ENCODE results near the gene C16orf90.
A peak's percentile ranks its signal among the peaks of the same experiment; 100 is the strongest.
"Not testable (repeated sequence)": the region's sequence is repeated elsewhere in the genome, so short reads cannot be mapped to it uniquely, and the experiment has no call there.

Gene C16orf90

DNA sequence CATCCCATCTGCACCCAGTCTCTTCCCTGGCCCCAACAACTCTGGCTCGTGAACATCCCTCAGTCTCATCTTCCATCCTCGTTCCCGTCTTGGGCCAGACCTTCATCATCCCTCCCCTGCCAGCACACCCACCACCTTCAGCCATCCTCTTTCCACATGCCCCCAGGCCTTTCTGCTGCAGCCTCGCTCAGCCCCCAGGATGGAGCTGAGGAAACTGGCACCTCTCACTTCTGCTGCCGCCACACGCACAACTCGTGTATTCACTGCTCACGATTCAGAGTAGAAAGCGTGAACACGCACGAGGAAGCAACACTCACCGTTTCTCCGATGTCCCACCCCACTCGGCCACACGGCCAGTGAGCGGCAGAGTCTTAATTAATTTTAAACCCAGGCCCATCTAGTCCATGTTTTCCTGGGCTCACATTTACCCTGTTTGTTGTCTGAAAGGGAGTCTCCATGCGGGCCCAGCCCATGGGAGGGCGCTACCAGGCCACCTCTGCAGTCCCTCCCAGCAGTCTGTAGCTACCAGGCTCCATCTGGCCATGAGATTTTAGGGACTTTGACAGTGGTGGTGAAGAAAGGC lies 12.5 kb downstream of the C16orf90 start:
- DNase-seq = no peak

- no peak for DNase-seq
These were observed 13.3 kb downstream of the C16orf90 start for GRCh38 chr16:3481696-3482658.

DNA sequence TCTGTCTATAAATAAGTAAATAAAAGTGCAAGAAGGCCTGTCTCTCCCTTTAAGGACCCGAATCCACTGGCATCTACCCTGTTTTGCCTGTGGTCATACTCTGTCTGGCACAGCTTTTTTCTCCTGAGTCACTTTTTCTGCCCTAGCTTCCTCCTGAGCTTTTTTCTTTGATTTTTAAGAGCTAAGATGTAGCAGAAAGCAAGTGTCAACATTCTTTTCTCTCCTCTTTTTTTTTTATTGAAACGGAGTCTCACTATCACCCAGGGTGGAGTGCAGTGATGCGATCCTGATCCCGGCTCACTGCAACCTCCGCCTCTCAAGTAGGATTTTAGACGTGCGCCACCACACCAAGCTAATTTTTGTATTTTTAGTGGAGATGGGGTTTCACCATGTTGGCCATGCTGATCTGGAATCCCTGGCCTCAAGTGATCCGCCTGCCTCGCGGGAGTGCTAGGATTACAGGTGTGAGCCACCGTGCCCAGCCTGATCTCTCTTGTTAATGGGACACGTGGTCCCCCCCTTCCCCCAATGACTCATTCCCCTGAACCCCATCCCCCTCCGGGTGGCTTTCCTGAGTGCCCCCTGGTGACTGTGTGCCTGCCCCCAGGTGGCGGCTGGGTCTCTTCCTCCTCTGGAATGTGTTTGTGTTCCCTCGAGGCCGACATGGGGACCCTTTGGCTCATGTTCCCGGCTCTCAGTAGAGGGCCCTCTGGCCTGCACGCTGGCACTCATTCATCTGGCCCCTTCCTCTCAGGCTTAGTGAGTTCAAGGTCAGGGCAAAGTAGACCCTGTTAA lies 14.2 kb downstream of the C16orf90 start:
- DNase-seq = no peak

GRCh38 chr16:3479654-3480216 lies 15.6 kb downstream of the C16orf90 start:
- DNase-seq = no peak

DNA sequence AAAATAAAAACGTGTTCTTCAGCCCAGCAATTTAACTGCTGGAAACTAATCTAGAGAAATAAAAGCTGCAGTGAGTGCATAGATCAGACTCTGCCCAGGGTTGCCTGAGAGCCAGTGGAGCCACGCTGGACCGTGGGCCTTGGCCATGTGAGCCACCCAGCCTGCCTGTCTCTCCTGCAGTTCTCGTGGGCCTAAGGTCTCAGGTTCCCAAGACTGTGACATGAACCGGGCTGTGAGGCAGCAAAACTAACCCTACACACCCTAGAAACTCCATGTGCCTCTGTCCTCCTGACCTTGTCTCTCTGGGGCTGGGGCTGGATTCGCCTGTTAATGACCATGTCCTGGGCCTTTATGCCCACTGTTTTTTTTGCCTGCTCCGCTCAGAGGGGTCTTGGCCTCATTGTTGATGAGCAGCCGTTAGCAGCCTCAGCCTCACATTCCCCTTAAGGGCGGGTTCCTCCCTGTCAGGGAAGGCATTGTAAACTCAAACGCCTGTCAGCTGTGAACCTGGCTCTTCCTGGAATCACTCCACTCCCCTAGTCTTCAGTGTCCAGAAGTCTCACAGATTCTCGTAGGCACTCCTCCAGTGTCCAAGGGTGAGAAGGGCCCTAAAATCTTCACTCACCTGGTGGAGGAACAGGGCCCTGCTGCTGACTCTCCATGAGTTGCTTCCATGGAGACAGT lies 16.9 kb downstream of the C16orf90 start:
- DNase-seq = no peak

DNA sequence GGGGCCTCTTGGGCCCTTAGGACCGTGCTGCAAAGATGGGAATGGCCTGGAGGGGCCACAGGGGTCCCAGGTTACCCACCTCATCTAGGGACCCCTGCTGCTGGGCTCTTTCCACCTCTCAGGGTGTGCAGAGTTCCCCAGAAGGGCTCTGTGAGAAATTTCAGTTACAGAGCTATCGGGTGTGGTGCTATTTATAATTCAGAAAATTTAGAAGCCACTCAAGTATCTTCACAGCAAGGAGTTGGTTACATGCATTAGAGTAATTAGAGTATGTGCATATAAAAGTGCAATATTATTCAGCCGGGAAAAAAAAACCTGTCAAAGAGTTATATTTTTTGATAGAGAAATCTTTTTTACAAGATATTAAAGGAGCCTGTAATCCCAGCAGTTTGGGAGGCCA lies 18.9 kb downstream of the C16orf90 start:
- no peak for DNase-seq

- DNase-seq = no peak
These were observed 19.5 kb downstream of the C16orf90 start for GRCh38 chr16:3475604-3476375.

- not testable (repeated sequence) for DNase-seq
These were observed 20.4 kb downstream of the C16orf90 start for GRCh38 chr16:3474870-3475269.

DNA sequence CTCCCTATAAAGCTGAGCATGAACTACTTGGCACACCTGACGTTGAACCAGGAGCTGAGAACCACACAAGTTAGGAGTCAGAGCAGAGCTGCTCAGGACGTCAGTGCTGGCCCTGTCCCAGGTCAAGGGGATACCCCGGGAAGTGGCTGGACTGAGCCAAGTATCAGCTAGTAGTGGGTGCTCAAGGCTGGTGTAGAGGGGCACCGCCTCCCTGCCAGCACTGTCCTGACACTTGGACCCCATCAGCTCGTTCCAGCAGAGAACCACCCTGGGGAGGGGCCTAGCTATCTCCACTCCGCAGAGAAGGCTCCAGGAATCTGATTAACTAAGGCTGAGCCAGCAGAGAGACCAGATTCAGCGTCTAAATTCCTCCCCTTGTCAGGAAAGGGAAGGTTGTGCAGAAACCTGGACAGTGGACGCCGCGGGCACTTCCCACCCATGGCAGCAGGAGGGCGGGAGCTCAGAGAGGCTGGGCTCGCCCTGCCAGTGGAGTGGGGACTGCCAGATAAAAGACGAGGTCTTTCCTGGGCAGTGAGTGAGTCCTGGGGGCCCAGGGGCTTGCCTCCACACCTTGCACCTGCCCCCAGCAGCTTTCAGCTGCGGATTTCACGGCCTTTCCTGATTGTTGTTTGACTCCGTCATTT lies 21.0 kb downstream of the C16orf90 start:
- no peak for DNase-seq

- not testable (repeated sequence) for DNase-seq
These were observed 21.7 kb downstream of the C16orf90 start for GRCh38 chr16:3473596-3473943.

GRCh38 chr16:3472878-3473595 lies 22.3 kb downstream of the C16orf90 start:
- no peak for DNase-seq

- no peak for DNase-seq
These were observed 23.6 kb downstream of the C16orf90 start for GRCh38 chr16:3471518-3472176.

GRCh38 chr16:3470723-3471122 lies 24.6 kb downstream of the C16orf90 start:
- no peak for DNase-seq

- no peak for DNase-seq
These were observed 25.6 kb downstream of the C16orf90 start for GRCh38 chr16:3469736-3470135.

- DNase-seq = no peak
These were observed 26.8 kb downstream of the C16orf90 start for GRCh38 chr16:3468501-3468900.

DNA sequence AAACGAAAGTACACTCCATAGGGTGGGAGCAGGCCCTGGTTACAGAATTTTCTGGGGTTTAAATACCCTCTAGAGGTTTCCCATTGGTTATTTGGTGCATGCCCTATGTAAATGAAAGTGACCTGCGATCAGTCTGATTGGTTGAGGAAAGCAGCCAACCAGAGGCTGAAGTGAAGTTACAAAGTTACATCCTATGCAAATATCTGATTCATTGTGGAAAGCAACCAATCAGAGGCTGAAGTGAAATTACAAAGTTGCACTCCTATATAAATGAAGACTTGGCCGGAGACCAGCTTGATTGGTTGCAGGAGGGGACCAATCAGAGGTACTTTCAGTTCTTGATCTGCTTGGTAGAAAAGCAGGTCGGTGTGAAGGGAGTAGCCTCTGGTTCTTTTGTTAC lies 27.4 kb downstream of the C16orf90 start:
- DNase-seq = peak; percentile 46

DNA sequence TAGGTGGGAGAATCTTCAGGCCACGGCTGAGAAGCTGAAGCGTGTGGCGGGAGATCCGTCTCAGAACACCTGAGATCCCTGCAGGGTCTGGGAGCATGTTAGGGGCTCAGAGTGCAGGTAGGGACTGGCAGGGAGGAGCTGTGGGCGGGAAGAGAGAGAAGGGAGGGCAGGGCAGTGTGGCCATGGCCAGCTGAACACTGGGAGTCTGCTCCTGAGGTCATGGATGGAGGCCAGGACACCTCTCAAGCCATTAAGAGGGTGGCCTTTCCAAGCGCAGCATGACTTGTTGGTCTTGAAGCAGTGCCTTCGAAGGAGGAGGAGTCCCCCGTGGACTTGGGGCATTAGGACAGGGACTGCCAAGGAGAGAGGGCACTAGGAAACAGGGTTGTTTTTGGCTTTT lies 28.1 kb downstream of the C16orf90 start:
- DNase-seq = no peak

GRCh38 chr16:3465911-3466584 lies 29.2 kb downstream of the C16orf90 start:
- DNase-seq = no peak

GRCh38 chr16:3465301-3465700 lies 30.0 kb downstream of the C16orf90 start:
- no peak for DNase-seq
